WTC11 (cell line): ENCODE measurements around the gene SLC26A8. TPM values are rescaled to one million over a fixed set of nuclear protein-coding genes. Genes with fewer than 3 reads are reported as not detected.

Source experiments
- ATAC-seq: fragments of 200-7000 bp; cut with Tn5 transposase; 2 replicates; pipeline ENCODE4 v1.10.0; 2021; ENCODE audit warnings: mild to moderate bottlenecking, moderate library complexity
- CTCF ChIA-PET: fragments of 300-600 bp; sonication (Branson Sonifier 250); formaldehyde crosslinking; loops from one replicate; lab custom pipeline; 2021; ENCODE audit warnings: antibody characterized with exemption; lab: Charles Lee
- POLR2A ChIA-PET: fragments of 350-600 bp; sonication (Branson Sonifier 250); formaldehyde crosslinking; loops from one replicate; lab custom pipeline; 2021; ENCODE audit warnings: antibody characterized with exemption; lab: Charles Lee
- DNase-seq: peaks from one replicate; pipeline ENCODE4 v3.0.0; 2021; ENCODE audit warnings: low spot score
- H3K27ac Mint-ChIP-seq: 2 replicates; pipeline ENCODE4 v1.8.0; 2021; ENCODE audit warnings: mixed read lengths
- H3K27me3 Mint-ChIP-seq: 2 replicates; pipeline ENCODE4 v1.8.0; 2021; ENCODE audit warnings: low read depth, mild to moderate bottlenecking, moderate library complexity, mixed read lengths
- H3K36me3 Mint-ChIP-seq: 2 replicates; pipeline ENCODE4 v1.8.0; 2021; ENCODE audit warnings: mixed read lengths
- H3K4me1 Mint-ChIP-seq: 2 replicates; pipeline ENCODE4 v1.8.0; 2022; ENCODE audit warnings: mixed read lengths
- H3K4me3 Mint-ChIP-seq: 2 replicates; pipeline ENCODE4 v1.8.0; 2021; ENCODE audit warnings: mild to moderate bottlenecking, moderate library complexity, mixed read lengths
- H3K9me3 Mint-ChIP-seq: 2 replicates; pipeline ENCODE4 v1.8.0; 2021; ENCODE audit warnings: mixed read lengths
- CBFB ChIP-seq: sonication (generic); formaldehyde crosslinking; IDR thresholded peaks from 2 replicates; pipeline ENCODE4 v1.8.1; 2022; ENCODE audit warnings: mild to moderate bottlenecking, low read depth, missing genetic modification reagents
- GABPB1 ChIP-seq: sonication (generic); formaldehyde crosslinking; IDR thresholded peaks from 2 replicates; pipeline ENCODE4 v1.8.1; 2023; ENCODE audit warnings: mild to moderate bottlenecking, missing genetic modification reagents
- MXD4 ChIP-seq: fragments of 250-450 bp; sonication (Bioruptor Pico); IDR thresholded peaks from 2 replicates; pipeline ENCODE4 v1.8.0; 2021; ENCODE audit warnings: mild to moderate bottlenecking, moderate library complexity, borderline replicate concordance
- NR1H2 ChIP-seq: sonication (generic); formaldehyde crosslinking; IDR thresholded peaks from 2 replicates; pipeline ENCODE4 v1.9.0; 2021; ENCODE audit warnings: mild to moderate bottlenecking, moderate library complexity, missing genetic modification reagents
- NR2C2 ChIP-seq: sonication (generic); formaldehyde crosslinking; IDR thresholded peaks from 2 replicates; pipeline ENCODE4 v1.8.0; 2022; ENCODE audit warnings: mild to moderate bottlenecking, missing genetic modification reagents
- RELA ChIP-seq: sonication (generic); formaldehyde crosslinking; IDR thresholded peaks from 2 replicates; pipeline ENCODE4 v1.8.1; 2022; ENCODE audit warnings: missing genetic modification reagents, mild to moderate bottlenecking, borderline replicate concordance
- SMAD3 ChIP-seq: sonication (generic); formaldehyde crosslinking; IDR thresholded peaks from 2 replicates; pipeline ENCODE4 v1.8.0; 2022; ENCODE audit warnings: missing genetic modification reagents, mild to moderate bottlenecking, borderline replicate concordance
- SOX15 ChIP-seq: fragments of 250-450 bp; sonication (Bioruptor Pico); IDR thresholded peaks from 2 replicates; pipeline ENCODE4 v1.9.0; 2021; ENCODE audit warnings: mild to moderate bottlenecking
- ZNF263 ChIP-seq: sonication (generic); formaldehyde crosslinking; IDR thresholded peaks from 2 replicates; pipeline ENCODE4 v1.8.1; 2022; ENCODE audit warnings: low read depth, mild to moderate bottlenecking, moderate library complexity, missing genetic modification reagents
- ZNF317 ChIP-seq: sonication (generic); formaldehyde crosslinking; IDR thresholded peaks from 2 replicates; pipeline ENCODE4 v1.8.1; 2023; ENCODE audit warnings: low read depth, mild to moderate bottlenecking, moderate library complexity, missing genetic modification reagents, borderline replicate concordance
- ZNF416 ChIP-seq: fragments of 250-450 bp; sonication (Bioruptor Pico); IDR thresholded peaks from 2 replicates; pipeline ENCODE4 v1.9.0; 2021; ENCODE audit warnings: mild to moderate bottlenecking, inconsistent platforms
- total RNA-seq: library from RNA; stranded (reverse); gene quantifications from 3 replicates; pipeline ENCODE4 v1.2.3, GENCODE V29; 2021
- TF ChIP-seq, protein P1 (sequence below): sonication (generic); formaldehyde crosslinking; IDR thresholded peaks from 2 replicates; pipeline ENCODE4 v1.8.0; 2022; ENCODE audit warnings: mild to moderate bottlenecking, missing genetic modification reagents
- TF ChIP-seq, protein P2 (sequence below): sonication (generic); formaldehyde crosslinking; IDR thresholded peaks from 2 replicates; pipeline ENCODE4 v1.8.1; 2023; ENCODE audit warnings: mild to moderate bottlenecking, missing genetic modification reagents
- TF ChIP-seq, protein P3 (sequence below): sonication (generic); formaldehyde crosslinking; IDR thresholded peaks from 2 replicates; pipeline ENCODE4 v1.8.1; 2023; ENCODE audit warnings: mild to moderate bottlenecking, moderate library complexity, missing genetic modification reagents
- TF ChIP-seq, protein P4 (sequence below): fragments of 250-450 bp; sonication (Bioruptor Pico); IDR thresholded peaks from 2 replicates; pipeline ENCODE4 v1.9.0; 2021; ENCODE audit warnings: mild to moderate bottlenecking, borderline replicate concordance
- TF ChIP-seq, protein P5 (sequence below): fragments of 250-450 bp; sonication (Bioruptor Pico); IDR thresholded peaks from 2 replicates; pipeline ENCODE4 v1.9.0; 2021; ENCODE audit warnings: moderate library complexity, mild to moderate bottlenecking, inconsistent platforms, borderline replicate concordance
- TF ChIP-seq, protein P6 (sequence below): sonication (generic); formaldehyde crosslinking; conservative IDR thresholded peaks from 2 replicates; pipeline ENCODE4 v1.8.1; 2023; ENCODE audit warnings: mild to moderate bottlenecking, low read depth, missing genetic modification reagents, moderate library complexity

SLC26A8 gene
- total RNA-seq, 1 experiment from 2014 or later, result 0.50 TPM

DNA sequence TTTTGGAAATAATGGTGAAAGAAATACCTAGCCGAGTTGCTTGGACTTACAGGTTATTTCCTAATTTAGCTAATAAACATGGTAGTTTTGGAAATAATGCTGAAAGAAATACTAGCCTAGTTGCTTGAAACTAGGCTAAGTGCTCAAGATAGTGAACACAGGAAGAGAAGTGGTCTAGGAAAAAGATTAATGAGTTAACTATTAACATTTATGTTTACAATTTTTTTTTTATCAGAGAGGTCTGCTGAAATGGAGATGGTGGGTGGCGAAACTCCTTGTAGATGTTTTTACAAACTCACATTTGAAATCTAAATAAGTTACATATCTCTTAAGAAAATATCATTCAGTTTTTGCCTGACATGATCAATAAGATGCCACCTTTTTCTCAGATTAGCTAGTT lies 42.4 kb upstream of the SLC26A8 start (continued):
- TF ChIP-seq, protein P1, sequence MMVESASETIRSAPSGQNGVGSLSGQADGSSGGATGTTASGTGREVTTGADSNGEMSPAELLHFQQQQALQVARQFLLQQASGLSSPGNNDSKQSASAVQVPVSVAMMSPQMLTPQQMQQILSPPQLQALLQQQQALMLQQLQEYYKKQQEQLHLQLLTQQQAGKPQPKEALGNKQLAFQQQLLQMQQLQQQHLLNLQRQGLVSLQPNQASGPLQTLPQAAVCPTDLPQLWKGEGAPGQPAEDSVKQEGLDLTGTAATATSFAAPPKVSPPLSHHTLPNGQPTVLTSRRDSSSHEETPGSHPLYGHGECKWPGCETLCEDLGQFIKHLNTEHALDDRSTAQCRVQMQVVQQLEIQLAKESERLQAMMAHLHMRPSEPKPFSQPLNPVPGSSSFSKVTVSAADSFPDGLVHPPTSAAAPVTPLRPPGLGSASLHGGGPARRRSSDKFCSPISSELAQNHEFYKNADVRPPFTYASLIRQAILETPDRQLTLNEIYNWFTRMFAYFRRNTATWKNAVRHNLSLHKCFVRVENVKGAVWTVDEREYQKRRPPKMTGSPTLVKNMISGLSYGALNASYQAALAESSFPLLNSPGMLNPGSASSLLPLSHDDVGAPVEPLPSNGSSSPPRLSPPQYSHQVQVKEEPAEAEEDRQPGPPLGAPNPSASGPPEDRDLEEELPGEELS (CRISPR knock-in tag), result no peak
- TF ChIP-seq, protein P2, sequence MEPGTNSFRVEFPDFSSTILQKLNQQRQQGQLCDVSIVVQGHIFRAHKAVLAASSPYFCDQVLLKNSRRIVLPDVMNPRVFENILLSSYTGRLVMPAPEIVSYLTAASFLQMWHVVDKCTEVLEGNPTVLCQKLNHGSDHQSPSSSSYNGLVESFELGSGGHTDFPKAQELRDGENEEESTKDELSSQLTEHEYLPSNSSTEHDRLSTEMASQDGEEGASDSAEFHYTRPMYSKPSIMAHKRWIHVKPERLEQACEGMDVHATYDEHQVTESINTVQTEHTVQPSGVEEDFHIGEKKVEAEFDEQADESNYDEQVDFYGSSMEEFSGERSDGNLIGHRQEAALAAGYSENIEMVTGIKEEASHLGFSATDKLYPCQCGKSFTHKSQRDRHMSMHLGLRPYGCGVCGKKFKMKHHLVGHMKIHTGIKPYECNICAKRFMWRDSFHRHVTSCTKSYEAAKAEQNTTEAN (CRISPR knock-in tag), result no peak
- TF ChIP-seq, all 79 proteins: peak for 0

DNA sequence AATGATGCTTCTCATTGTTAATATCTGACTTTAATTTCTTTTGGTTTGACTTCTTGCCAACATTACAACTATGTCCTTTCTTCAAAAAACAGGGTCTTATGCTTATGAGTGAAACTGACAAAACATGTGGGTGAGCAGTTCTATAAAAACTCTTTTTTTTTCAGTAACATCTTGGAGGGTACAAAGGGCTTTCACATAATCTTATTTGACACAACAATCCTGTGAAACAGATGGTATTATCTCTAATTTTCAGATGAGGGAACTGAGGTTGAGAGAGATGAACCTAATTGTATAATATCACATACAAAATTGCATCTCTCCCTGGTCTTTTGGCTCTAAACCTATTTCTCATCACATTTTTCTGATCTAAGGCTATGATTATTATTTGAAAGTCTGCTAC lies 41.5 kb upstream of the SLC26A8 start:
- ATAC-seq (no peak), DNase-seq (no peak)
- H3K4me1 Mint-ChIP-seq, result 0 out of 2 replicates have a peak, but pooled peaks cover 10% of the 10 kb centered on the region
- POLR2A ChIA-PET, result no interaction called here
- no peak overlapping the region for H3K4me3 Mint-ChIP-seq
- CTCF ChIA-PET, result interaction anchor here (1.1 kb wide), 1 partner anchor 40 kb away, joined by 3 read pairs; no protein-coding TSS in a partner anchor
- no peaks in the 10 kb centered on the region for H3K27me3 Mint-ChIP-seq
- H3K27ac Mint-ChIP-seq, result no peak overlapping the region
- TF ChIP-seq MXD4 (CRISPR knock-in tag) (no peak), ZNF317 (no peak), CBFB (CRISPR knock-in tag) (no peak), SOX15 (CRISPR knock-in tag) (no peak), ZNF416 (CRISPR knock-in tag) (no peak)
- TF ChIP-seq, protein P3, sequence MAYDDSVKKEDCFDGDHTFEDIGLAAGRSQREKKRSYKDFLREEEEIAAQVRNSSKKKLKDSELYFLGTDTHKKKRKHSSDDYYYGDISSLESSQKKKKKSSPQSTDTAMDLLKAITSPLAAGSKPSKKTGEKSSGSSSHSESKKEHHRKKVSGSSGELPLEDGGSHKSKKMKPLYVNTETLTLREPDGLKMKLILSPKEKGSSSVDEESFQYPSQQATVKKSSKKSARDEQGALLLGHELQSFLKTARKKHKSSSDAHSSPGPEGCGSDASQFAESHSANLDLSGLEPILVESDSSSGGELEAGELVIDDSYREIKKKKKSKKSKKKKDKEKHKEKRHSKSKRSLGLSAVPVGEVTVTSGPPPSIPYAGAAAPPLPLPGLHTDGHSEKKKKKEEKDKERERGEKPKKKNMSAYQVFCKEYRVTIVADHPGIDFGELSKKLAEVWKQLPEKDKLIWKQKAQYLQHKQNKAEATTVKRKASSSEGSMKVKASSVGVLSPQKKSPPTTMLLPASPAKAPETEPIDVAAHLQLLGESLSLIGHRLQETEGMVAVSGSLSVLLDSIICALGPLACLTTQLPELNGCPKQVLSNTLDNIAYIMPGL, result no peak
- TF ChIP-seq, protein P4, sequence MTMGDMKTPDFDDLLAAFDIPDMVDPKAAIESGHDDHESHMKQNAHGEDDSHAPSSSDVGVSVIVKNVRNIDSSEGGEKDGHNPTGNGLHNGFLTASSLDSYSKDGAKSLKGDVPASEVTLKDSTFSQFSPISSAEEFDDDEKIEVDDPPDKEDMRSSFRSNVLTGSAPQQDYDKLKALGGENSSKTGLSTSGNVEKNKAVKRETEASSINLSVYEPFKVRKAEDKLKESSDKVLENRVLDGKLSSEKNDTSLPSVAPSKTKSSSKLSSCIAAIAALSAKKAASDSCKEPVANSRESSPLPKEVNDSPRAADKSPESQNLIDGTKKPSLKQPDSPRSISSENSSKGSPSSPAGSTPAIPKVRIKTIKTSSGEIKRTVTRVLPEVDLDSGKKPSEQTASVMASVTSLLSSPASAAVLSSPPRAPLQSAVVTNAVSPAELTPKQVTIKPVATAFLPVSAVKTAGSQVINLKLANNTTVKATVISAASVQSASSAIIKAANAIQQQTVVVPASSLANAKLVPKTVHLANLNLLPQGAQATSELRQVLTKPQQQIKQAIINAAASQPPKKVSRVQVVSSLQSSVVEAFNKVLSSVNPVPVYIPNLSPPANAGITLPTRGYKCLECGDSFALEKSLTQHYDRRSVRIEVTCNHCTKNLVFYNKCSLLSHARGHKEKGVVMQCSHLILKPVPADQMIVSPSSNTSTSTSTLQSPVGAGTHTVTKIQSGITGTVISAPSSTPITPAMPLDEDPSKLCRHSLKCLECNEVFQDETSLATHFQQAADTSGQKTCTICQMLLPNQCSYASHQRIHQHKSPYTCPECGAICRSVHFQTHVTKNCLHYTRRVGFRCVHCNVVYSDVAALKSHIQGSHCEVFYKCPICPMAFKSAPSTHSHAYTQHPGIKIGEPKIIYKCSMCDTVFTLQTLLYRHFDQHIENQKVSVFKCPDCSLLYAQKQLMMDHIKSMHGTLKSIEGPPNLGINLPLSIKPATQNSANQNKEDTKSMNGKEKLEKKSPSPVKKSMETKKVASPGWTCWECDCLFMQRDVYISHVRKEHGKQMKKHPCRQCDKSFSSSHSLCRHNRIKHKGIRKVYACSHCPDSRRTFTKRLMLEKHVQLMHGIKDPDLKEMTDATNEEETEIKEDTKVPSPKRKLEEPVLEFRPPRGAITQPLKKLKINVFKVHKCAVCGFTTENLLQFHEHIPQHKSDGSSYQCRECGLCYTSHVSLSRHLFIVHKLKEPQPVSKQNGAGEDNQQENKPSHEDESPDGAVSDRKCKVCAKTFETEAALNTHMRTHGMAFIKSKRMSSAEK (CRISPR knock-in tag), result no peak
- TF ChIP-seq, all 79 proteins: peak for 0
- H3K9me3 Mint-ChIP-seq, result no peaks in the 10 kb centered on the region
- no peaks in the 10 kb centered on the region for H3K36me3 Mint-ChIP-seq

DNA sequence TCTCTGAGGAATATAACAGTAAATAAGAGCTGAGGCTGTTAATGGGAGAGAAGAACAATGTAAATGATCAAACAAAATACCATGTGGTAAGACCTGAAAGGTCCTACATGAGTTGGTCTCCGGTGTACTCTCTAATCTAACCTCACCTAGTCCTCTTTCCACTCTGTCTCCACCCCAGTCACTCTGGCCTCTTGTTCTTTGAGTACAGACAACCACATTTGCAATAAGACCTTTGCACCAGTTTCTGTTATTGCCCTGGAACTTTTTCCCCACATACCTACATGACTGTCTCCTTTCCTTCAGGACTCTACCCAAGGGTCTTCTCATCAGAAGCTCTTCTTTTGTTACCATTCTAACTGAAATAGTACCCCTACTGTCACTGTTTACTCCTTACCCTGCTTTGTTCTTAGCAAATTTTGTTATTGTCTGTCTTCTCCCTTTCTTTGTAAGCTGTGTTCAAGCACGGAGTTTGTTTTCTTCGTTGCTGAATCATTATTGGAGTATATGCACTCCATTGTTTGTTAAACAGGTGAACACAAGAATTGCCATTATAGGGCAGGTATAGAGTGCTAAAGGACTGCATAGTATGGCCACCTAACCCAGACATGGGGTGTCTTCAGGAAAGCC lies 40.4 kb upstream of the SLC26A8 start:
- ATAC-seq, result no peak
- Mint-ChIP-seq H3K36me3 (peaks cover 7% of the 10 kb centered on the region), H3K27ac (peak overlapping the region; percentile 29; the same call in 1 of the 2 replicates), H3K9me3 (no peaks in the 10 kb centered on the region), H3K27me3 (no peaks in the 10 kb centered on the region), H3K4me3 (no peak overlapping the region), H3K4me1 (0 out of 2 replicates have a peak, but pooled peaks cover 10% of the 10 kb centered on the region)
- TF ChIP-seq ZNF263 (CRISPR knock-in tag) (no peak), NR1H2 (no peak), ZNF416 (CRISPR knock-in tag) (no peak), RELA (no peak), SMAD3 (no peak), GABPB1 (CRISPR knock-in tag) (0 out of 2 replicates have a peak, but pooled peaks have one; percentile 24), NR2C2 (CRISPR knock-in tag) (no peak)
- TF ChIP-seq, protein P5, sequence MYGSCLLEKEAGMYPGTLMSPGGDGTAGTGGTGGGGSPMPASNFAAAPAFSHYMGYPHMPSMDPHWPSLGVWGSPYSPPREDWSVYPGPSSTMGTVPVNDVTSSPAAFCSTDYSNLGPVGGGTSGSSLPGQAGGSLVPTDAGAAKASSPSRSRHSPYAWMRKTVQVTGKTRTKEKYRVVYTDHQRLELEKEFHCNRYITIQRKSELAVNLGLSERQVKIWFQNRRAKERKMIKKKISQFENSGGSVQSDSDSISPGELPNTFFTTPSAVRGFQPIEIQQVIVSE (CRISPR knock-in tag), result no peak
- TF ChIP-seq, protein P6, sequence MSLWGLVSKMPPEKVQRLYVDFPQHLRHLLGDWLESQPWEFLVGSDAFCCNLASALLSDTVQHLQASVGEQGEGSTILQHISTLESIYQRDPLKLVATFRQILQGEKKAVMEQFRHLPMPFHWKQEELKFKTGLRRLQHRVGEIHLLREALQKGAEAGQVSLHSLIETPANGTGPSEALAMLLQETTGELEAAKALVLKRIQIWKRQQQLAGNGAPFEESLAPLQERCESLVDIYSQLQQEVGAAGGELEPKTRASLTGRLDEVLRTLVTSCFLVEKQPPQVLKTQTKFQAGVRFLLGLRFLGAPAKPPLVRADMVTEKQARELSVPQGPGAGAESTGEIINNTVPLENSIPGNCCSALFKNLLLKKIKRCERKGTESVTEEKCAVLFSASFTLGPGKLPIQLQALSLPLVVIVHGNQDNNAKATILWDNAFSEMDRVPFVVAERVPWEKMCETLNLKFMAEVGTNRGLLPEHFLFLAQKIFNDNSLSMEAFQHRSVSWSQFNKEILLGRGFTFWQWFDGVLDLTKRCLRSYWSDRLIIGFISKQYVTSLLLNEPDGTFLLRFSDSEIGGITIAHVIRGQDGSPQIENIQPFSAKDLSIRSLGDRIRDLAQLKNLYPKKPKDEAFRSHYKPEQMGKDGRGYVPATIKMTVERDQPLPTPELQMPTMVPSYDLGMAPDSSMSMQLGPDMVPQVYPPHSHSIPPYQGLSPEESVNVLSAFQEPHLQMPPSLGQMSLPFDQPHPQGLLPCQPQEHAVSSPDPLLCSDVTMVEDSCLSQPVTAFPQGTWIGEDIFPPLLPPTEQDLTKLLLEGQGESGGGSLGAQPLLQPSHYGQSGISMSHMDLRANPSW (CRISPR knock-in tag), result no peak
- POLR2A ChIA-PET, result no interaction called here
- no peak for DNase-seq
- CTCF ChIA-PET, result interaction anchor here (0.5 to 1.1 kb wide), 4 partner anchors 37 to 237 kb away, joined by 3 to 4 read pairs (median 4); partner anchors contain the start of genes MAPK13 and MAPK14
